Stimulated activated CD4-positive, alpha-beta T cell treated with anti-CD3 and anti-CD28 coated beads, TNF-alpha, amount 100 ng/mL, for 1 hour (primary cell): ENCODE measurements around the gene EDNRB.
"Not testable (repeated sequence)": the region's sequence is repeated elsewhere in the genome, so short reads cannot be mapped to it uniquely, and the experiment has no call there.

Experiments
- DNase-seq, 3 donors: peaks; one replicate each; pipeline ENCODE4 v3.0.0-alpha.2; 2020; ENCODE audit warnings: low read depth in 3 of 3, low spot score in 1 of 3

Gene EDNRB

GRCh38 chr13:77918391-77919245 is at the start of gene EDNRB:
TSS of gene EDNRB (minus strand) at chr13:77918831. CDS start at chr13:77918573, 258 bp downstream.
- no peak for DNase-seq

DNA sequence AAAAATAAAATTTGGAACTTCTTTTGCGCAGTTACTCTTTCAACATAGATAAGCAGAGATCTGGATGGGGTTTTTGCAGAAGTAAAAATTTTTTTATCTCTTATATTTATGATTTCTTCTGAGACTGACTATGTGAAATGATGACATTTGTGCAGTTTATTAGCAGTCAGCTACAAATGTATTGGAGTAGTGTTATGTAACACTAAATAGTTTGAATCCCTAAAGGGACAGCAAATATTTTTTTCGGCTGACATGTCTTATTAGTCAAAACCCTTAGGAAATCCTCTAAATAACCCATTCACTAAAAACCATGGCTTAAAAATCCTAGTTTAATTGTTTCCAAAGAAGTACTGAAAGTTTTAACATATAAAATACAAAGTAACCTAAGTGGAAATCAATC is 48.0 kb upstream of the EDNRB start:
- no peak for DNase-seq

DNA sequence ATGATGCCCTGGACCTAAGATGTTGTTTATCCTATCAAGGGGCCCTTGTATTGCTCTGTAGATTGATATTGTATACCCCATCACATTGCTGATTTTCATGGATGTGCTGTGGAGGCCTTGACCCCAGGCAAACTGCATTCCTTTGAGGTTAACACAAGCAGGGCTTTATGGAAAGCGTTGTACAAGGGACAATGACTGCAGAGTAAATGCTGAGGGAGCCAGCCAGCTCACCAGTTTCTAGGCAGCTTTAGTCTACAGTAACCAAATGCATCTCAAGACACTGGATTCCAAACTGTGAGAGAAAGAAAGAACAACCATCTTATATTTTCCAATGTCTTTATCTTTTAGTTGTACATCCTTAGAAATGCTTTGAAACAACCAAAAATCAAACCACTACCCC is 34.1 kb upstream of the EDNRB start:
- no peak for DNase-seq

DNA sequence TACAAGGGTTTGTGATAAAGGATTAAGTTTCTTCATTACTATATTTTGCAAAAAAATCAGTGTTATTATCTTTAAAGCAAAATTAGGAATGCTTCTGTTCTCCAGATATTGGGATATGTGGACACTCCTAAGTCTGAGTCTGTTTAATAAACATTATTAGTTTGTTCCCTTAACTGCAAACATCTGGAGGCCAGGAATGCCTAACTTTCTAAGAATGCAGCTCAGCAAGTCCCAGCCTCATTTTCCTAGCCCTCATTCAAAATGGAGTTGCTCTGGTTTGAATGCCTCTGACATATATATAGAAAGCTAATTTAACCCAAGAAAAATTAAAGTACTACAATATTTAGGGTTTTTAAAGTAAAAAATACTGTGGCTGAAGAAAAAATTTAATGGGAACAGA is 33.6 kb upstream of the EDNRB start:
- no peak for DNase-seq

DNA sequence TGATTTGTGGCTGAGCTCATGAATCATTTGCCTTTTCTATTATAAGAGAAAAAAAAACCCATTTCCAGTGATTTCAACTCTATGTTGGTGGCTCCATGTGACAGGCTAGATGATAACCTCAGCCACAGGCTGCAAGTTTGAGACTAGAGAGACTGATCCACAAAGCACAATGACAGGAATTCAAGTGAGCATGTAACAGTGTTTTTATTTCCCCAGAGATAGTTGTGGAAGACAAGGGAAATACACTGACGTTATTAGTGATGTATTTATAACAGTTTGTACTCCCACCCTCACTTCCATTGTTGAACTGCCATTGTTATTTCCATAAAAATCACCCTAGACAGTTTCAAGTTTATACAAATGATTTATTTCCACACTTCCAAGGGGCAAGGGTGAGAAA is 27.9 kb upstream of the EDNRB start:
- no peak for DNase-seq

- DNase-seq = not testable (repeated sequence)
These were observed 16.4 kb upstream of the EDNRB start for GRCh38 chr13:77935063-77935462.

DNA sequence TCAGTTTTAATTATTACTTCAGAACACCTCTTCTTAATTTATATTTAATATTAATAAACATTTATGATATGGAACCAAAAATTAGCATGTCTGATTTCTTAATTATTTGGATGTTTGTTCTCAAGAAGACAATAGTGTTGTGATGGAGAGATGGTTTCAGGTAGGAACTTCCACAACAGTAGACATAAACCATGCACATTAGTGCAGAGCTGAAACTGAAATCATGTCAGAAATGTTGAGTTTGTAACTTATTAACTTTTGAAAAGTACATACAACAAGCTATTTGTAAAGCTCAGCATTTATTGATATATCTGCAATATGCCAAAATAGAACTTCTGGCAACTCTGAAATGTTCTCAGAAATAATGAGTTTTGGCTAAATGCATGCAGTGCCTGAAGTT is 11.8 kb upstream of the EDNRB start:
- DNase-seq = no peak

- DNase-seq = no peak
These were observed 10.3 kb upstream of the EDNRB start for GRCh38 chr13:77928909-77929308.

DNA sequence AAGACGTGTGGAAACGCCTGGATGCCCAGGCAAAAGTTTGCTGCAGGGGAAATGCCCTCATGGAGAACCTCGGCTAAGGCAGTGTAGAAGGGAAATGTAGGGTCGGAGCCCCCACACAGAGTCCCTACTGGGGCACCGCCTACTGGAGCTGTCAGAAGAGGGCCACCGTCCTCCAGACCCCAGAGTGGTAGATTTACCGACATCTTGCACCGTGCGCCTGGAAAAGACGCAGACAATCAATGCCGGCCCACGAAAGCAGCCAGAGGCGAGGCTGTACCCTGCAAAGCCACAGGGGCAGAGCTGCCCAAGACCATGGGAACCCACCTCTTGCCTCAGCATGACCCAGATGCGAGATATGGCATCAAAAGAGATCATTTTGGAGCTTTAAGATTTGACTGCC is 7.0 kb upstream of the EDNRB start:
- no peak for DNase-seq

DNA sequence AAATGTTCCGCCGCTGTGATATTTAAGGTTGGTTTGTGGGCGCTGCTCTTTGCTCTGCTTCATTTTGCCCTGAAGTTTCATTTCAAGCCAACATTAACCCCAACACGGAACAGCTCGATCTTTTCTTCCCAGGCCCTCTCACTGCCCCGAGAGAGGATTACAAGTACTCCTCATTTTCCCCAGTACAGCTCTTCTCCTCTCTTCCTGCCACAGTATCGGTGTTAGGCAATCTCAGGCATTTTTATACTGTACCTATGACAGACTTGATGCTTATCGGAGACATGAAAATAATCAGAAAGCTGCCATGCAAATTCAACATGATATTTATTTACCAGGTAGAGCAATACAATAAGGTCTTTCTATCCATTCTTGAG is 1.3 kb upstream of the EDNRB start:
- no peak for DNase-seq

- DNase-seq = no peak
These were observed 752 bp upstream of the EDNRB start for GRCh38 chr13:77919246-77919920.

DNA sequence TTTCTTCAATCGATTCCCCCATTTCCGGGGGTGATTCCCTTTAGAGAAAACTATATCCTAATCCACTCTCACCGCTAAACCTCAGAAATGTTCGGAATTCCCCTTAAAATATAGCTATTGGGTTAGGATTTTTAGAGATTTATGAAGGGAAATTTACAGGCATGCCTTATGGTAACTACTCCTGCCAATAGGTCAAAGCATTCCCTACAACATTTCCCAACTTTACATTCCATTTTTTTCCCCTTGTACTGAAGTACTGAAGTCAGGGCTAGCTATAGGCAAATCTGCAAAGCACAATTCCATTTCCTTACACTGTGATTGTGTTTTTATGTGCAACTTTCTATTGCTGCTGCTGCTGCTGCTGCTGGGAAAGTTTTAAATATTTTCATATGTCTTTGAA is 2.1 kb downstream of the EDNRB start:
- no peak for DNase-seq

GRCh38 chr13:77915686-77916085 is 2.9 kb downstream of the EDNRB start:
- DNase-seq = no peak

GRCh38 chr13:77913003-77913402 is 5.6 kb downstream of the EDNRB start:
- DNase-seq = no peak

- no peak for DNase-seq
These were observed 6.9 kb downstream of the EDNRB start for GRCh38 chr13:77911751-77912150.

GRCh38 chr13:77909827-77910226 is 8.8 kb downstream of the EDNRB start:
- DNase-seq = no peak

DNA sequence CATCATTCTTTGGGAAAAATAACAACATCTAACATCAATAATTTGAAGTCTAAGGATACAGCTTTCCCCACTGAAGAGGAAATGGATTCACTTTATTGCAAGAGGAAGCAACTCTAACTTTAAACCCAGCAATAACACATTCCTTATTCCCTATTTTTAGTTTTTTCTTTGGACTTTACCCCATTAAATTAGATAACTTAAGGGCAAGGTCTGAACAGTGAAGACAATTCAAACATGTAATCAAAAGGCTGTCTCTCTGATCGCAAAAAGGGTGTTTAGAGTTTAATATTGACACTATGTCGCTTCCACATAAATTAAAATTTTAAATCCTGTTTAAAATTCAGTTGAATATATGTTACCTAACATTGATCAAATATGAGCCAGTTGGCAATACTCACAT is 10.1 kb downstream of the EDNRB start:
- no peak for DNase-seq

GRCh38 chr13:77907666-77908341 is 10.8 kb downstream of the EDNRB start:
- DNase-seq = no peak

GRCh38 chr13:77904031-77904430 is 14.6 kb downstream of the EDNRB start:
- no peak for DNase-seq

- no peak for DNase-seq
These were observed 15.2 kb downstream of the EDNRB start for GRCh38 chr13:77903435-77903834.

- no peak for DNase-seq
These were observed 16.2 kb downstream of the EDNRB start for GRCh38 chr13:77902319-77902963.

- no peak for DNase-seq
These were observed 20.5 kb downstream of the EDNRB start for GRCh38 chr13:77898097-77898496.
